ENCODE data around the gene USP9Y.

DNA sequence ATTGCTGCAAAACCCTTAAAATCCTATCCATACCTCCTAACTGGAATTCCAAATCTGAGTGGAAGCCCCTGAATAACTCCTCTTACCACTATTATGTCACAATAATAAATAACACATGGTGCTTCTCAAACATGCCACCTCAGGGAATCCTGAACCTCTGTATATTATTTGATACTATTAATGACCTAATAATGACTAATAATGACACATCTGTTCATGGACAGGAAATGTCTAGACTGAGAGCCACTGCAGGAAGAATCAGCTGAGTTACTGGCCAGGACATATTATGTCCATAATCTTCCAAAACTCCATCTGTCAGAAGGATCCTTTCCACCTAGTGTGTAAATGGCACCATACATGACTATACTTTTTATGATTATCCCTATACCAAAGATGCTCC is 195.9 kb downstream of the USP9Y start:
- no peak for TF ChIP-seq RARB (CRISPR knock-in tag; IDR thresholded peaks at IDR 0.05)
- TF ChIP-seq PPARA (CRISPR knock-in tag; IDR thresholded peaks at IDR 0.05; ENCODE audit: borderline replicate concordance), result no peak
- no peak for TF ChIP-seq ISL1 (CRISPR knock-in tag; IDR thresholded peaks at IDR 0.05)
- TF ChIP-seq, protein P1, sequence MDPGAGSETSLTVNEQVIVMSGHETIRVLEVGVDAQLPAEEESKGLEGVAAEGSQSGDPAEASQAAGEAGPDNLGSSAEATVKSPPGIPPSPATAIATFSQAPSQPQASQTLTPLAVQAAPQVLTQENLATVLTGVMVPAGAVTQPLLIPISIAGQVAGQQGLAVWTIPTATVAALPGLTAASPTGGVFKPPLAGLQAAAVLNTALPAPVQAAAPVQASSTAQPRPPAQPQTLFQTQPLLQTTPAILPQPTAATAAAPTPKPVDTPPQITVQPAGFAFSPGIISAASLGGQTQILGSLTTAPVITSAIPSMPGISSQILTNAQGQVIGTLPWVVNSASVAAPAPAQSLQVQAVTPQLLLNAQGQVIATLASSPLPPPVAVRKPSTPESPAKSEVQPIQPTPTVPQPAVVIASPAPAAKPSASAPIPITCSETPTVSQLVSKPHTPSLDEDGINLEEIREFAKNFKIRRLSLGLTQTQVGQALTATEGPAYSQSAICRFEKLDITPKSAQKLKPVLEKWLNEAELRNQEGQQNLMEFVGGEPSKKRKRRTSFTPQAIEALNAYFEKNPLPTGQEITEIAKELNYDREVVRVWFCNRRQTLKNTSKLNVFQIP (CRISPR knock-in tag; IDR thresholded peaks at IDR 0.05; ENCODE audit: borderline replicate concordance, low read depth), result no peak
- no peak for TF ChIP-seq ZFP3 (CRISPR knock-in tag; IDR thresholded peaks at IDR 0.05)
- TF ChIP-seq ZNF8 (CRISPR knock-in tag; IDR thresholded peaks at IDR 0.05), result no peak
- TF ChIP-seq OSR1 (CRISPR knock-in tag; IDR thresholded peaks at IDR 0.05), result no peak

Data from SK-N-SH treated with all-trans-retinoic acid at 6 μM for 48 hours (cell line).